PC-3 (cell line): Measurements from ENCODE around the gene RAMP1. TPM values are rescaled to one million over a fixed set of nuclear protein-coding genes. Genes with fewer than 3 reads are reported as not detected.
A peak's percentile ranks its signal among the peaks of the same experiment; 100 is the strongest.
"Not testable (repeated sequence)": the region's sequence is repeated elsewhere in the genome, so short reads cannot be mapped to it uniquely, and the experiment has no call there.

Experiments
- ATAC-seq: fragments of 200-7000 bp; cut with Tn5 transposase; 2 replicates; pipeline ENCODE4 v1.9.1; 2020; ENCODE audit warnings: mild to moderate bottlenecking, moderate library complexity
- BruUV-seq: library from RNA; stranded (reverse); fragments of 400-500 nt; replicated peaks from 2 replicates; lab custom pipeline; 2021; lab: Mats Ljungman, UMichigan
- CTCF ChIA-PET: fragments of 300-600 bp; sonication (Branson Sonifier 250); formaldehyde crosslinking; loops from one replicate; lab custom pipeline; 2022; ENCODE audit warnings: antibody characterized with exemption; lab: Charles Lee
- POLR2A ChIA-PET: fragments of 300-600 bp; sonication (Branson Sonifier 250); formaldehyde crosslinking; loops from one replicate; lab custom pipeline; 2022; ENCODE audit warnings: antibody characterized with exemption; ENCODE audit not compliant: unreplicated experiment; lab: Charles Lee
- DNase-seq: peaks from one replicate; pipeline ENCODE4 v3.0.0-alpha.2; 2015
- H2AFZ ChIP-seq: fragments of 300-600 bp; sonication (generic); 2 replicates; pipeline ENCODE4 v1.6.0; 2016; ENCODE audit warnings: antibody characterized with exemption, low read length
- H3F3A ChIP-seq: fragments of 300-600 bp; sonication (generic); one replicate; pipeline ENCODE4 v1.6.0; 2017; ENCODE audit warnings: antibody characterized with exemption, low read length, control low read depth, mild to moderate bottlenecking; ENCODE audit not compliant: unreplicated experiment
- H3K27ac ChIP-seq: fragments of 300-600 bp; sonication (generic); 2 replicates; pipeline ENCODE4 v1.5.1; 2016; ENCODE audit warnings: mild to moderate bottlenecking, low read length
- H3K27me3 ChIP-seq: fragments of 300-600 bp; sonication (generic); 2 replicates; pipeline ENCODE4 v1.6.1; 2016; ENCODE audit warnings: low read length, mixed read lengths
- H3K36me3 ChIP-seq: fragments of 300-600 bp; sonication (generic); 2 replicates; pipeline ENCODE4 v1.6.1; 2016; ENCODE audit warnings: low read depth, mixed run types, low read length, mixed read lengths
- H3K4me1 ChIP-seq: fragments of 300-600 bp; sonication (generic); 2 replicates; pipeline ENCODE4 v1.5.1; 2016; ENCODE audit warnings: low read length; ENCODE audit not compliant: insufficient read depth
- H3K4me2 ChIP-seq: fragments of 300-600 bp; sonication (generic); 2 replicates; pipeline ENCODE4 v1.6.0; 2016; ENCODE audit warnings: low read length
- H3K4me3 ChIP-seq: fragments of 300-600 bp; sonication (generic); 2 replicates; pipeline ENCODE4 v1.5.1; 2016; ENCODE audit warnings: mild to moderate bottlenecking, low read length, mixed read lengths
- H3K79me2 ChIP-seq: fragments of 300-600 bp; sonication (generic); 2 replicates; pipeline ENCODE4 v1.6.1; 2017; ENCODE audit warnings: low read length, mixed read lengths
- H3K9ac ChIP-seq: fragments of 300-600 bp; sonication (generic); 2 replicates; pipeline ENCODE4 v1.6.0; 2016; ENCODE audit warnings: mild to moderate bottlenecking, low read length
- H3K9me2 ChIP-seq: fragments of 300-600 bp; sonication (generic); replicated peaks from 2 replicates; pipeline ENCODE4 v1.6.1; 2016; ENCODE audit warnings: mixed run types, low read length, mixed read lengths
- H3K9me3 ChIP-seq: fragments of 300-600 bp; sonication (generic); 2 replicates; pipeline ENCODE4 v1.6.1; 2016; ENCODE audit warnings: low read length, mixed read lengths
- H4K20me1 ChIP-seq: fragments of 300-600 bp; sonication (generic); 2 replicates; pipeline ENCODE4 v1.6.1; 2016; ENCODE audit warnings: low read length, mixed read lengths
- EZH2 ChIP-seq: fragments of 300-600 bp; sonication (generic); IDR thresholded peaks from one replicate; pipeline ENCODE4 v1.6.1; 2017; ENCODE audit warnings: antibody characterized with exemption, mild to moderate bottlenecking, low read length; ENCODE audit not compliant: unreplicated experiment
- EZH2phosphoT487 ChIP-seq: fragments of 300-600 bp; sonication (generic); IDR thresholded peaks from 2 replicates; pipeline ENCODE4 v1.6.1; 2018; ENCODE audit warnings: mild to moderate bottlenecking, antibody characterized with exemption, low read length, borderline replicate concordance
- intact Hi-C: fragments of 100-400 bp; cut with micrococcal nuclease; formaldehyde crosslinking; loops from 2 replicates; pipeline ENCODE4 v1.9.0; 2023
- total RNA-seq: library from RNA; depleted of rRNA; stranded (reverse); fragments of >200 nt; gene quantifications from 2 replicates; pipeline ENCODE4 v1.2.3, GENCODE V29; 2014
- TF ChIP-seq, protein P1 (sequence below): fragments of 300-600 bp; sonication (generic); conservative IDR thresholded peaks from 2 replicates; pipeline ENCODE4 v1.5.1; 2017; ENCODE audit warnings: antibody characterized with exemption, low read depth, mild to moderate bottlenecking, low read length

RAMP1 gene
- total RNA-seq, 1 experiment from 2014 or later, result 210 TPM

DNA sequence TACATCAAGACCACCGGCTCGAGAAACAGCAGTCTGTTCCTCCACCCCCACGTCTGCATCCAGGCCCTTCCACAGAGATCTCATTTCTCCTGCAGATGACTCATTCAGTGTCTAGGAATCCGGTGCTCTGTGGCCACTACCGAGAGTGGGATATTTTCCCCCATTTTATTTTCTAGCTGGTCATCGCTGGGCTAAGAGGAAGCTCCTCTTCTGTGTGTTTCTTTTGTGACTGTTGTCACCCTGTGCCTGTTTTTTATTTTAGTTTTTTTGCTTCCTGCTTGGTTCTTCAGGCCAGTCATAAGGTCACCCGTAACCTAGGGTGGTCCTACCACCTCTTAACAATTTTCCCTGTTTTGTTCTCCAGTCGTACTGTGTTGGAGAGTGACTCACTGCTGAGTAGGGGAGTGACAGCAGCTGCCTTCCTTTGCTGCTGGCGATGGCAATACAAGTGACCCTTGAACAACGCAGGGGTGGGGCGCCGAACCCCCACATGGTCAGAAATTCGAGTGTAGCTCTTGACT is 6.7 kb downstream of the RAMP1 start:
- no TSS peak for BruUV-seq
- peak overlapping the region; percentile 77 for H3K4me2 ChIP-seq

DNA sequence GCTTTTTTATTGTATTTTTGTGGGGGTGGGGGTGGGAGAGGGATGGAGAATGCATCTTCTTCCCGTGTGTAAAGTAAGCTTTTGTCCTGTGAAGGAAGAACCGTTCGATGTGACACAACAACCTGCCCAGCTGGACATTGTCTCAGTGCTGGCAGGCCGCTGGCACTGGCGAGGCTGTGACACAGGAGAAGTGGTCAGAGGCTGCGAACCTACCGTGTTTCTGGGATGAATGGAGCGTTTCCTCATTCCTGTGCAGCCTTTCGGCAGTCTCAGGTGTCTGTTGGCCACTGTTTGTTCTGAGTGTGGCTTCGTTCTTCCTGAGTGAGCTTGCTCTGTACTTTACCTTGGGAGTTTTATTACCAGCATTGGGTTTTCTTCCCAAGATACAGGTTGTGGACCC is 8.0 kb downstream of the RAMP1 start:
- Histone ChIP-seq H3K79me2 (peaks cover 89% of the 10 kb centered on the region), H3F3A (no peaks in the 10 kb centered on the region), H2AFZ (no peak overlapping the region), H3K9me3 (no peaks in the 10 kb centered on the region), H3K4me1 (peaks cover 52% of the 10 kb centered on the region), H4K20me1 (no peaks in the 10 kb centered on the region), H3K27me3 (no peaks in the 10 kb centered on the region), H3K9me2 (no peaks in the 10 kb centered on the region), H3K4me2 (peak overlapping the region; percentile 77), H3K4me3 (no peak overlapping the region), H3K27ac (peak overlapping the region; percentile 88), H3K36me3 (no peaks in the 10 kb centered on the region), H3K9ac (peak overlapping the region; percentile 48; the same call in 1 of the 2 replicates)
- peak; percentile 27 for ATAC-seq
- TF ChIP-seq EZH2phosphoT487, result no peak
- TF ChIP-seq EZH2, result no peak
- TF ChIP-seq, protein P1, sequence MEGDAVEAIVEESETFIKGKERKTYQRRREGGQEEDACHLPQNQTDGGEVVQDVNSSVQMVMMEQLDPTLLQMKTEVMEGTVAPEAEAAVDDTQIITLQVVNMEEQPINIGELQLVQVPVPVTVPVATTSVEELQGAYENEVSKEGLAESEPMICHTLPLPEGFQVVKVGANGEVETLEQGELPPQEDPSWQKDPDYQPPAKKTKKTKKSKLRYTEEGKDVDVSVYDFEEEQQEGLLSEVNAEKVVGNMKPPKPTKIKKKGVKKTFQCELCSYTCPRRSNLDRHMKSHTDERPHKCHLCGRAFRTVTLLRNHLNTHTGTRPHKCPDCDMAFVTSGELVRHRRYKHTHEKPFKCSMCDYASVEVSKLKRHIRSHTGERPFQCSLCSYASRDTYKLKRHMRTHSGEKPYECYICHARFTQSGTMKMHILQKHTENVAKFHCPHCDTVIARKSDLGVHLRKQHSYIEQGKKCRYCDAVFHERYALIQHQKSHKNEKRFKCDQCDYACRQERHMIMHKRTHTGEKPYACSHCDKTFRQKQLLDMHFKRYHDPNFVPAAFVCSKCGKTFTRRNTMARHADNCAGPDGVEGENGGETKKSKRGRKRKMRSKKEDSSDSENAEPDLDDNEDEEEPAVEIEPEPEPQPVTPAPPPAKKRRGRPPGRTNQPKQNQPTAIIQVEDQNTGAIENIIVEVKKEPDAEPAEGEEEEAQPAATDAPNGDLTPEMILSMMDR, result no peak
- POLR2A ChIA-PET, result no interaction called here
- intact Hi-C loops, result no loop called here
- DNase-seq, result peak; percentile 81
- no TSS peak for BruUV-seq
- CTCF ChIA-PET, result interaction anchor here (0.6 kb wide), 1 partner anchor 194 kb away, joined by 4 read pairs; no protein-coding TSS in a partner anchor

More for the DNA sequence above, 6.7 kb downstream of the RAMP1 start:
- H3K9me3 ChIP-seq, result no peaks in the 10 kb centered on the region
- H2AFZ ChIP-seq, result peak overlapping the region; percentile 38
- peak overlapping the region; percentile 88 for H3K27ac ChIP-seq
- peaks cover 65% of the 10 kb centered on the region for H3K4me1 ChIP-seq
- H3K36me3 ChIP-seq, result no peaks in the 10 kb centered on the region
- ATAC-seq (peak; percentile 42), DNase-seq (peak; percentile 61)
- H3K27me3 ChIP-seq, result no peaks in the 10 kb centered on the region
- no peaks in the 10 kb centered on the region for H3K9me2 ChIP-seq
- H3K79me2 ChIP-seq, result peaks cover 89% of the 10 kb centered on the region
- POLR2A ChIA-PET, result interaction anchor here (0.6 kb wide), 1 partner anchor 128 kb away, joined by 6 read pairs; no protein-coding TSS in a partner anchor
- H3K9ac ChIP-seq, result peak overlapping the region; percentile 48
- intact Hi-C loops, result loop anchor here (1.0 kb wide), 1 partner anchor 22 kb away; no protein-coding TSS in a partner anchor
- no peak for TF ChIP-seq EZH2
- TF ChIP-seq, protein P1, result no peak
- TF ChIP-seq EZH2phosphoT487, result no peak
- no peaks in the 10 kb centered on the region for H4K20me1 ChIP-seq
- CTCF ChIA-PET, result no interaction called here
- peak overlapping the region; percentile 41 for H3K4me3 ChIP-seq
- H3F3A ChIP-seq, result no peaks in the 10 kb centered on the region

DNA sequence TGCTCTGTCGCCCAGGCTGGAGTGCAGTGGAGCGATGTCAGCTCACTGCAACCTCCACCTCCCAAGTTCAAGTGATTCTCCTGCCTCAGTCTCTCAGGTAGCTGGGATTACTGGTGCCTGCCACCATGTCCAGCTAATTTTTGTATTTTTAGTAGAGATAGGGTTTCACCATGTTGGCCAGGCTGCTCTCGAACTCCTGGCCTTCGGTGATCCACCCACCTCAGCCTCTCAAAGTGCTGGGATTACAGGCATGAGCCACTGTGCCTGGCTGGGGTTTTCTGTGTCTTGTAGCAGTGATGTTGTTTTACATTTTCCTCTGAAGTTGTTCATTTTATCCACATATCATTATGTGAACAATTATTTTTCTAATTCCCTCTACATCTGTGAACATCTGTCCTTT is 8.7 kb downstream of the RAMP1 start:
- peaks cover 49% of the 10 kb centered on the region for H3K4me1 ChIP-seq
- POLR2A ChIA-PET, H3F3A ChIP-seq, H3K9me2 ChIP-seq, CTCF ChIA-PET, H3K36me3 ChIP-seq, H3K4me3 ChIP-seq, ATAC-seq, DNase-seq, H3K4me2 ChIP-seq, intact Hi-C loops, H2AFZ ChIP-seq, H4K20me1 ChIP-seq, H3K27me3 ChIP-seq, BruUV-seq, H3K9me3 ChIP-seq: not testable (repeated sequence)
- peak overlapping the region; percentile 88 for H3K27ac ChIP-seq
- H3K79me2 ChIP-seq, result peaks cover 89% of the 10 kb centered on the region
- peak overlapping the region; percentile 30; the same call in 1 of the 2 replicates for H3K9ac ChIP-seq
